ENCODE results near the gene MRPL49. TPM values are rescaled to one million over a fixed set of nuclear protein-coding genes. Genes with fewer than 3 reads are reported as not detected.
A peak's percentile ranks its signal among the peaks of the same experiment; 100 is the strongest.

Gene MRPL49
- total and polyA plus RNA-seq, 2 experiments from 2014 or later, result 78.2 to 122 TPM

- Histone ChIP-seq H3K27ac (peak within 1 kb of the TSS; percentile 90), H3K36me3 (peaks cover 4% of the 10 kb centered on the region), H3K9me3 (ENCODE audit: low read depth) (no peaks in the 10 kb centered on the region), H3K27me3 (no peaks in the 10 kb centered on the region), H3K4me1 (ENCODE audit: low read depth) (peaks cover 5% of the 10 kb centered on the region), H3K4me3 (peak within 1 kb of the TSS; percentile 91)
- DNase-seq (ENCODE audit: low read depth in 1 of 2, low spot score in 1 of 2), result peak; percentile 95
- no peak for TF ChIP-seq CTCF (IDR thresholded peaks at IDR 0.05; ENCODE audit: low read depth, low read length)
Measured at GRCh38 chr11:65095974-65096806, 25.9 kb upstream of the MRPL49 start, which contains the start of gene VPS51. VPS51 (plus strand) TSS chr11:65096214; CDS start chr11:65096251, 37 bp downstream.

GRCh38 chr11:65096926-65097325, 25.2 kb upstream of the MRPL49 start:
- Histone ChIP-seq H3K27ac (peak overlapping the region; percentile 90), H3K4me1 (ENCODE audit: low read depth) (peaks cover 5% of the 10 kb centered on the region), H3K9me3 (ENCODE audit: low read depth) (no peaks in the 10 kb centered on the region), H3K27me3 (no peaks in the 10 kb centered on the region), H3K36me3 (peaks cover 4% of the 10 kb centered on the region), H3K4me3 (peak overlapping the region; percentile 91)
- no peak for TF ChIP-seq CTCF (IDR thresholded peaks at IDR 0.05; ENCODE audit: low read depth, low read length)
- no peak for DNase-seq (ENCODE audit: low read depth in 1 of 2, low spot score in 1 of 2)

- peak; percentile 16 for TF ChIP-seq CTCF (IDR thresholded peaks at IDR 0.05; ENCODE audit: low read depth, low read length)
- peaks cover 5% of the 10 kb centered on the region for H3K4me1 ChIP-seq (ENCODE audit: low read depth)
- DNase-seq (ENCODE audit: low read depth in 1 of 2, low spot score in 1 of 2), result peak in 1 of 2 donors; percentile 80
- no peak overlapping the region for H3K4me3 ChIP-seq
- H3K36me3 ChIP-seq, result peaks cover 4% of the 10 kb centered on the region
- H3K27me3 ChIP-seq, result no peaks in the 10 kb centered on the region
- no peaks in the 10 kb centered on the region for H3K9me3 ChIP-seq (ENCODE audit: low read depth)
- no peak overlapping the region for H3K27ac ChIP-seq
Measured at GRCh38 chr11:65100674-65101350, 21.3 kb upstream of the MRPL49 start.

- H3K4me1 ChIP-seq (ENCODE audit: low read depth), result no peaks in the 10 kb centered on the region
- H3K4me3 ChIP-seq, result no peak overlapping the region
- no peaks in the 10 kb centered on the region for H3K27me3 ChIP-seq
- TF ChIP-seq CTCF (IDR thresholded peaks at IDR 0.05; ENCODE audit: low read depth, low read length), result no peak
- peaks cover 4% of the 10 kb centered on the region for H3K36me3 ChIP-seq
- H3K9me3 ChIP-seq (ENCODE audit: low read depth), result no peaks in the 10 kb centered on the region
- peak in 1 of 2 donors; percentile 39 for DNase-seq (ENCODE audit: low read depth in 1 of 2, low spot score in 1 of 2)
- no peak overlapping the region for H3K27ac ChIP-seq
Measured at GRCh38 chr11:65102142-65103095, 19.7 kb upstream of the MRPL49 start.

- Histone ChIP-seq H3K36me3 (peaks cover 2% of the 10 kb centered on the region), H3K9me3 (ENCODE audit: low read depth) (no peaks in the 10 kb centered on the region), H3K4me1 (ENCODE audit: low read depth) (no peaks in the 10 kb centered on the region), H3K27me3 (no peaks in the 10 kb centered on the region), H3K4me3 (no peak overlapping the region), H3K27ac (no peak overlapping the region)
- TF ChIP-seq CTCF (IDR thresholded peaks at IDR 0.05; ENCODE audit: low read depth, low read length), result no peak
- no peak for DNase-seq (ENCODE audit: low read depth in 1 of 2, low spot score in 1 of 2)
Measured at GRCh38 chr11:65103476-65103875, 18.6 kb upstream of the MRPL49 start.

All from cardiac muscle cell (in vitro differentiated cells and primary cell).